H1 (cell line): ENCODE results near the gene FANCM. TPM values are rescaled to one million over a fixed set of nuclear protein-coding genes. Genes with fewer than 3 reads are reported as not detected.

ENCODE experiments used
- CTCF ChIA-PET: fragments of 300-600 bp; sonication (Branson Sonifier 250); formaldehyde crosslinking; loops from one replicate; lab custom pipeline; 2021; ENCODE audit not compliant: partially characterized antibody; lab: Charles Lee
- POLR2A ChIA-PET: fragments of 300-600 bp; sonication (Branson Sonifier 250); formaldehyde crosslinking; loops from one replicate; lab custom pipeline; 2021; ENCODE audit warnings: inconsistent platforms; ENCODE audit not compliant: partially characterized antibody; lab: Charles Lee
- DNase-seq, 2 experiments: peaks; one replicate each; pipeline versions ENCODE4 v3.0.0 to v3.0.0-alpha.2; 2010 to 2022; ENCODE audit warnings: low spot score in 2 of 2, low read depth in 1 of 2, mixed read lengths in 1 of 2
- FAIRE-seq: peaks from 2 replicates; lab custom pipeline; 2011; peaks lifted over from hg19 to GRCh38; lab: Jason Lieb, UNC
- H2AFZ ChIP-seq: 2 replicates; pipeline ENCODE4 v1.8.1; 2012; ENCODE audit warnings: low read length, inconsistent platforms
- H2AK5ac ChIP-seq: 2 replicates; pipeline ENCODE4 v1.6.1; 2013; ENCODE audit warnings: low read depth, low read length
- H2BK120ac ChIP-seq: replicated peaks from 2 replicates; pipeline ENCODE3; 2013; ENCODE audit warnings: low read depth, low read length, inconsistent platforms
- H2BK12ac ChIP-seq: 2 replicates; pipeline ENCODE4 v1.6.1; 2013; ENCODE audit warnings: low read depth, low read length
- H2BK15ac ChIP-seq: 2 replicates; pipeline ENCODE4 v1.6.1; 2013; ENCODE audit warnings: low read length
- H2BK20ac ChIP-seq: 2 replicates; pipeline ENCODE4 v1.6.1; 2013; ENCODE audit warnings: low read length
- H2BK5ac ChIP-seq: 2 replicates; pipeline ENCODE4 v1.6.1; 2013; ENCODE audit warnings: low read depth, low read length
- H3K14ac ChIP-seq: 2 replicates; pipeline ENCODE4 v1.6.1; 2013; ENCODE audit warnings: inconsistent platforms; ENCODE audit not compliant: insufficient read length
- H3K18ac ChIP-seq: 2 replicates; pipeline ENCODE4 v1.6.1; 2013; ENCODE audit warnings: low read length; ENCODE audit errors: extremely low read depth
- H3K23ac ChIP-seq: 2 replicates; pipeline ENCODE4 v1.6.1; 2013; ENCODE audit warnings: inconsistent platforms; ENCODE audit not compliant: insufficient read length
- H3K23me2 ChIP-seq: 2 replicates; pipeline ENCODE4 v1.6.1; 2013; ENCODE audit warnings: low read depth, low read length
- H3K27ac ChIP-seq: 2 replicates; pipeline ENCODE4 v1.6.1; 2011; ENCODE audit warnings: low read depth, low read length, inconsistent platforms
- H3K27me3 ChIP-seq, 4 experiments: replicated peaks in 1 of 4; 1 replicate in 1 of 4; 2 replicates in 3 of 4; pipeline versions ENCODE4 v1.6.1 to v1.8.1; 2011 to 2013; ENCODE audit warnings: low read length in 3 of 4, mild to moderate bottlenecking in 3 of 4, inconsistent platforms in 2 of 4, mixed read lengths in 2 of 4, moderate library complexity in 1 of 4; ENCODE audit not compliant: control insufficient read depth in 3 of 4, insufficient read depth in 3 of 4; ENCODE audit errors: extremely low read depth in 1 of 4
- H3K36me3 ChIP-seq, 4 experiments: 2 replicates each; pipeline versions ENCODE4 v1.6.1 to v1.8.1; 2011 to 2013; ENCODE audit warnings: mild to moderate bottlenecking in 4 of 4, low read length in 3 of 4, moderate library complexity in 2 of 4, control low read depth in 1 of 4, inconsistent platforms in 1 of 4; ENCODE audit not compliant: insufficient read depth in 4 of 4, control insufficient read depth in 2 of 4
- H3K4ac ChIP-seq: replicated peaks from 2 replicates; pipeline ENCODE3; 2013; ENCODE audit warnings: low read length, low read depth, mixed read lengths, inconsistent platforms; ENCODE audit not compliant: insufficient read length
- H3K4me1 ChIP-seq, 4 experiments: replicated peaks in 1 of 4; 1 replicate in 1 of 4; 2 replicates in 3 of 4; pipeline versions ENCODE4 v1.6.1 to v1.8.1; 2011 to 2013; ENCODE audit warnings: low read length in 3 of 4, inconsistent platforms in 2 of 4, mixed read lengths in 1 of 4; ENCODE audit not compliant: insufficient read depth in 4 of 4, control insufficient read depth in 3 of 4
- H3K4me2 ChIP-seq, 2 experiments: 2 replicates each; pipeline versions ENCODE4 v1.6.1 to v1.8.1; 2011 to 2013; ENCODE audit warnings: low read depth in 2 of 2, low read length in 2 of 2, control low read depth in 1 of 2, inconsistent platforms in 1 of 2, mild to moderate bottlenecking in 1 of 2; ENCODE audit not compliant: insufficient read depth in 1 of 2
- H3K4me3 ChIP-seq, 4 experiments: fragments of 200-600, 300-600 bp in 1 of 4; sonication (generic), shearing (Covaris generic), sonication (Bioruptor Twin) in 1 of 4; 2 replicates each; pipeline versions ENCODE4 v1.5.1 to v1.8.1; 2011 to 2016; ENCODE audit warnings: low read length in 4 of 4, low read depth in 3 of 4, control low read depth in 2 of 4, inconsistent platforms in 2 of 4, mild to moderate bottlenecking in 2 of 4, mixed read lengths in 1 of 4, moderate library complexity in 1 of 4; ENCODE audit not compliant: insufficient read depth in 2 of 4; ENCODE audit errors: extremely low read depth in 1 of 4
- H3K56ac ChIP-seq: replicated peaks from 2 replicates; pipeline ENCODE3; 2013; ENCODE audit warnings: low read depth, mild to moderate bottlenecking, mixed read lengths, low read length, inconsistent platforms; ENCODE audit not compliant: insufficient read length
- H3K79me1 ChIP-seq: 2 replicates; pipeline ENCODE4 v1.6.1; 2013; ENCODE audit warnings: low read depth, low read length, control low read depth
- H3K79me2 ChIP-seq, 2 experiments: 2 replicates each; pipeline versions ENCODE4 v1.6.1 to v1.8.1; 2012 to 2013; ENCODE audit warnings: low read length in 2 of 2, mild to moderate bottlenecking in 2 of 2, inconsistent platforms in 1 of 2; ENCODE audit not compliant: insufficient read depth in 2 of 2, control insufficient read depth in 1 of 2
- H3K9ac ChIP-seq, 4 experiments: replicated peaks in 1 of 4; 1 replicate in 1 of 4; 2 replicates in 3 of 4; pipeline versions ENCODE4 v1.6.1 to v1.8.1; 2011 to 2013; ENCODE audit warnings: low read depth in 3 of 4, low read length in 3 of 4, control low read depth in 2 of 4, mild to moderate bottlenecking in 2 of 4, moderate library complexity in 2 of 4, inconsistent platforms in 1 of 4; ENCODE audit errors: extremely low read depth in 1 of 4
- H3K9me3 ChIP-seq, 2 experiments: 2 replicates each; pipeline versions ENCODE4 v1.6.1 to v1.8.1; 2012 to 2013; ENCODE audit warnings: mild to moderate bottlenecking in 2 of 2, moderate library complexity in 2 of 2, control low read depth in 1 of 2, inconsistent platforms in 1 of 2, low read depth in 1 of 2, low read length in 1 of 2, mixed read lengths in 1 of 2; ENCODE audit not compliant: insufficient read depth in 2 of 2
- H4K20me1 ChIP-seq, 2 experiments: replicated peaks in 1 of 2; 2 replicates each; pipeline versions ENCODE3 to v1.8.1; 2011 to 2013; ENCODE audit warnings: inconsistent platforms in 2 of 2, low read length in 2 of 2, mild to moderate bottlenecking in 1 of 2; ENCODE audit not compliant: insufficient read depth in 2 of 2, control insufficient read depth in 1 of 2
- H4K5ac ChIP-seq: 2 replicates; pipeline ENCODE4 v1.6.1; 2013; ENCODE audit warnings: low read length, low read depth, mixed read lengths, inconsistent platforms; ENCODE audit not compliant: insufficient read length
- H4K8ac ChIP-seq: 2 replicates; pipeline ENCODE4 v1.8.0; 2013; ENCODE audit warnings: mild to moderate bottlenecking, moderate library complexity, low read length, inconsistent platforms; ENCODE audit not compliant: insufficient read depth; ENCODE audit errors: extremely low read depth
- H4K91ac ChIP-seq: replicated peaks from 2 replicates; pipeline ENCODE3; 2013; ENCODE audit warnings: low read length, mixed read lengths, inconsistent platforms; ENCODE audit not compliant: insufficient read length
- CTBP2 ChIP-seq: IDR thresholded peaks from 2 replicates; pipeline ENCODE4 v1.7.0; 2011; ENCODE audit warnings: borderline replicate concordance, mild to moderate bottlenecking, moderate library complexity, mixed read lengths, low read length; ENCODE audit not compliant: insufficient read depth, insufficient read length
- E2F6 ChIP-seq: IDR thresholded peaks from 2 replicates; pipeline ENCODE4 v1.6.1; 2012; ENCODE audit warnings: inconsistent platforms
- HDAC6 ChIP-seq: IDR thresholded peaks from one replicate; pipeline ENCODE4 v1.7.1; 2012; ENCODE audit warnings: low read depth, mild to moderate bottlenecking, inconsistent platforms, low read length, moderate library complexity
- KDM5A ChIP-seq: fragments of 200-600 bp; IDR thresholded peaks from 2 replicates; pipeline ENCODE4 v1.7.1; 2012; ENCODE audit warnings: mild to moderate bottlenecking, low read length, inconsistent platforms, mixed read lengths
- RXRA ChIP-seq: IDR thresholded peaks from 2 replicates; pipeline ENCODE4 v1.6.1; 2011; ENCODE audit warnings: low read depth, mild to moderate bottlenecking, low read length, moderate library complexity; ENCODE audit not compliant: insufficient read depth
- SIN3A ChIP-seq, 2 experiments: IDR thresholded peaks in 1 of 2; conservative IDR thresholded peaks in 1 of 2; 2 replicates each; pipeline ENCODE4 v1.6.1; 2011 to 2012; ENCODE audit warnings: low read length in 2 of 2, improper control_type of control experiment in 1 of 2, low read depth in 1 of 2, mild to moderate bottlenecking in 1 of 2
- SP2 ChIP-seq: IDR thresholded peaks from 2 replicates; pipeline ENCODE4 v1.6.1; 2012; ENCODE audit warnings: mild to moderate bottlenecking, low read length, inconsistent platforms
- SUZ12 ChIP-seq: fragments of 200-600 bp; sonication (generic); IDR thresholded peaks from 2 replicates; pipeline ENCODE4 v1.6.1; 2012; ENCODE audit warnings: mild to moderate bottlenecking, inconsistent platforms, low read length, moderate library complexity, mixed read lengths
- TEAD4 ChIP-seq: IDR thresholded peaks from 2 replicates; pipeline ENCODE4 v1.6.1; 2012; ENCODE audit warnings: low read depth, low read length, inconsistent platforms, mixed read lengths
- USF2 ChIP-seq: IDR thresholded peaks from 2 replicates; pipeline ENCODE4 v1.6.1; 2011; ENCODE audit warnings: low read length, improper control_type of control experiment
- ZNF274 ChIP-seq: IDR thresholded peaks from 2 replicates; pipeline ENCODE4 v1.7.0; 2012; ENCODE audit warnings: low read length, borderline replicate concordance; ENCODE audit errors: extremely low read depth
- WGBS, 2 experiments: shearing (Covaris generic) in 1 of 2; methylation state at CpG; one replicate each; pipeline versions ENCODE4 v1.1.6 to v1.1.7; 2013 to 2015; ENCODE audit warnings: low lambda C conversion rate in 2 of 2, mixed read lengths in 2 of 2, inconsistent platforms in 1 of 2, low coverage in 1 of 2, missing lambda C conversion rate in 1 of 2; ENCODE audit not compliant: insufficient replicate concordance in 2 of 2, insufficient coverage in 1 of 2, insufficient read length in 1 of 2; ENCODE audit errors: extremely low coverage in 1 of 2, missing lambda C conversion rate in 1 of 2; 5-methylcytosine and 5-hydroxymethylcytosine counted together
- polyA plus RNA-seq, 7 experiments: library from polyadenylated mRNA; depleted of rRNA in 3 of 7; stranded (reverse) in 5 of 7; unstranded in 2 of 7; fragments of >200 nt in 5 of 7; fragments of 200-250 nt in 2 of 7; gene quantifications; 1 replicate in 5 of 7; 2 replicates in 1 of 7; 4 replicates in 1 of 7; pipeline versions ENCODE4 v1.2.1 to v1.2.3, GENCODE V29; 2011 to 2013; ENCODE audit warnings: missing spikeins in 2 of 7, mixed read lengths in 2 of 7
- total RNA-seq: library from RNA; stranded (reverse); fragmentation: NEBNext Ultra II Directional; extraction: Animal tissue kit (Norgen Biotek cat#: 25700); gene quantifications from 2 replicates; pipeline ENCODE4 v1.2.1, GENCODE V29; 2021

FANCM gene
- total and polyA plus RNA-seq, 2 of the 8 experiments (the other 6 are each of a cell fraction or from before 2014, with no cell fraction given): 3.2 to 10.5 TPM

GRCh38 chr14:45246691-45247090 is 111.0 kb downstream of the FANCM start:
- Histone ChIP-seq H3K4me3 (no peak overlapping the region), H4K5ac (no peak overlapping the region), H2AK5ac (no peak overlapping the region), H3K27ac (no peak overlapping the region), H4K20me1 (peaks cover 5 to 6% of the 10 kb centered on the region in 2 experiments), H4K8ac (no peak overlapping the region), H3K4me1 (peaks cover 0 to 3% (median 0%) of the 10 kb centered on the region in 4 experiments; a peak in 2 of 7 replicates), H3K14ac (no peak overlapping the region), H3K79me2 (peaks cover 42 to 100% of the 10 kb centered on the region in 2 experiments), H2BK15ac (no peak overlapping the region), H2BK20ac (no peak overlapping the region), H3K9ac (no peak overlapping the region), H3K4ac (no peak overlapping the region), H3K9me3 (no peaks in the 10 kb centered on the region), H2AFZ (no peak overlapping the region), H3K79me1 (peaks cover 7% of the 10 kb centered on the region), H3K56ac (no peak overlapping the region), H2BK120ac (no peak overlapping the region), H2BK5ac (no peak overlapping the region), H3K18ac (no peak overlapping the region), H3K36me3 (peaks cover 0 to 4% (median 0%) of the 10 kb centered on the region in 4 experiments; a peak in 1 of 8 replicates), H4K91ac (no peak overlapping the region), H2BK12ac (no peak overlapping the region), H3K23ac (no peak overlapping the region), H3K23me2 (no peaks in the 10 kb centered on the region), H3K4me2 (no peak overlapping the region), H3K27me3 (no peaks in the 10 kb centered on the region)
- DNase-seq (no peak), FAIRE-seq (no peak)
- ChIA-PET CTCF (interaction anchor here (0.7 to 1.0 kb wide), 2 partner anchors 24 to 54 kb away, joined by 3 read pairs; no protein-coding TSS in a partner anchor), POLR2A (interaction anchor here (1.0 kb wide), 1 partner anchor 22 kb away, joined by 4 read pairs; no protein-coding TSS in a partner anchor)
- WGBS, 2 experiments: 88% methylated on average over 1 of the region's 1 CpG; no CpG with 5 or more reads in 1 of the 2 experiments
- TF ChIP-seq TEAD4 (no peak), USF2 (no peak), SP2 (no peak), E2F6 (no peak), KDM5A (no peak), SIN3A (conservative IDR thresholded peaks at IDR 0.05 in 1 of 2, IDR thresholded peaks at IDR 0.05 in 1 of 2; ENCODE audit: low read depth in 1 of 2, low read length in 2 of 2) (no peak), HDAC6 (no peak), ZNF274 (no peak), RXRA (no peak), CTBP2 (no peak), SUZ12 (no peak)
